Peyer's patch (tissue), 4 donors: ENCODE results near the gene SNAPIN.

Experiments used
- POLR2A ChIP-seq, 2 donors: fragments of 450-650 bp; IDR thresholded peaks; one replicate each; pipeline ENCODE4 v1.5.1; 2017; ENCODE audit warnings: antibody characterized with exemption in 2 of 2, mild to moderate bottlenecking in 2 of 2, moderate library complexity in 2 of 2
- TF ChIP-seq, protein P1 (sequence below), 6 experiments: fragments of 450-650 bp in 4 of 6; fragments of 200-600 bp in 2 of 6; sonication (generic) in 1 of 6; IDR thresholded peaks; one replicate each; pipeline ENCODE4 v1.5.1; 2017 to 2019; ENCODE audit warnings: antibody characterized with exemption in 6 of 6, mild to moderate bottlenecking in 3 of 6, moderate library complexity in 1 of 6

DNA sequence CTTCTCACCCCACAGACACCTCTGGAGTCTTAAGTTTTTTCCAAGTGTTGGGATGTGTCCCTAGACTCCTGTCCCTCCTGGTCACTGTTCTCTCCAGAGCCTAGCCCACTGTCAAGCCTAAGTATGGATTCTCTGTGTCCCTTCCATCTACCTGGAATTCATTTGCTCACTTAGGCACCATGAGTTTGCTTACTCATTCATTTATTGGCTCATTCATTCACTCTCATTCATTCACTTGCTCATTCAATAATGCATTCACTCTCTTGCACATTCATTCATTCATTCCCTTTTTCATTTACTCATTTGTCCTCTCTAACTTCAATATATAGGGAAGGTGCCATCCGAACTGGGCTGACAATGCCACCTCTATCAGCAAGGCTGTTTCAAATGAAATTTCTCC is 47.1 kb upstream of the SNAPIN start:
- TF ChIP-seq, protein P1, sequence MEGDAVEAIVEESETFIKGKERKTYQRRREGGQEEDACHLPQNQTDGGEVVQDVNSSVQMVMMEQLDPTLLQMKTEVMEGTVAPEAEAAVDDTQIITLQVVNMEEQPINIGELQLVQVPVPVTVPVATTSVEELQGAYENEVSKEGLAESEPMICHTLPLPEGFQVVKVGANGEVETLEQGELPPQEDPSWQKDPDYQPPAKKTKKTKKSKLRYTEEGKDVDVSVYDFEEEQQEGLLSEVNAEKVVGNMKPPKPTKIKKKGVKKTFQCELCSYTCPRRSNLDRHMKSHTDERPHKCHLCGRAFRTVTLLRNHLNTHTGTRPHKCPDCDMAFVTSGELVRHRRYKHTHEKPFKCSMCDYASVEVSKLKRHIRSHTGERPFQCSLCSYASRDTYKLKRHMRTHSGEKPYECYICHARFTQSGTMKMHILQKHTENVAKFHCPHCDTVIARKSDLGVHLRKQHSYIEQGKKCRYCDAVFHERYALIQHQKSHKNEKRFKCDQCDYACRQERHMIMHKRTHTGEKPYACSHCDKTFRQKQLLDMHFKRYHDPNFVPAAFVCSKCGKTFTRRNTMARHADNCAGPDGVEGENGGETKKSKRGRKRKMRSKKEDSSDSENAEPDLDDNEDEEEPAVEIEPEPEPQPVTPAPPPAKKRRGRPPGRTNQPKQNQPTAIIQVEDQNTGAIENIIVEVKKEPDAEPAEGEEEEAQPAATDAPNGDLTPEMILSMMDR (IDR thresholded peaks at IDR 0.05) = no peak
- no peak for TF ChIP-seq POLR2A (IDR thresholded peaks at IDR 0.05)
